OCI-LY7 (cell line): ENCODE measurements around the gene TFE3.

ENCODE experiments used
- EZH2phosphoT487 ChIP-seq: fragments of 200-600 bp; sonication (generic); IDR thresholded peaks from 2 replicates; pipeline ENCODE4 v1.6.1; 2018; ENCODE audit warnings: low read depth, borderline replicate concordance, mild to moderate bottlenecking, mixed run types, antibody characterized with exemption, low read length, moderate library complexity, mixed read lengths
- TF ChIP-seq, protein P1 (sequence below): fragments of 200-600 bp; sonication (generic); conservative IDR thresholded peaks from 2 replicates; pipeline ENCODE4 v1.5.1; 2014; ENCODE audit warnings: mild to moderate bottlenecking, antibody characterized with exemption, low read length, moderate library complexity, mixed read lengths

DNA sequence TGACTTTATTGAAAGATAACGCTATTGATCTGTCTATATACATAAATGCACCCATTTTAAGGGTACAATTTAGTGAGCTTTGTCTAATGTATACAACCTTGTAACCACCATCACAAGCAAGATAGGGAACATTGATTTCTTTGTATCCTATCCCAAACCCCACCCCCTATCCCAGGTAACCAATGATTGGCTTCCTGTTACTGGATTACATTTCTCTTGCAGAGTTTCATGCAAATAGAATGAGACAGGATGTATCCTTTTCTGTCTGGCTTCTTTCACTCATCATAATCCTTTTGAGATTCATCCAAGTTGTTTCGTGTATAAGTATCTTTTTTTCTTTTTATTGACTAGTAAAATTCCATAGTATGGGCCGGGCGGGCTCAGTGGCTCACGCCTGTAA lies 39.5 kb downstream of the TFE3 start:
- TF ChIP-seq, protein P1, sequence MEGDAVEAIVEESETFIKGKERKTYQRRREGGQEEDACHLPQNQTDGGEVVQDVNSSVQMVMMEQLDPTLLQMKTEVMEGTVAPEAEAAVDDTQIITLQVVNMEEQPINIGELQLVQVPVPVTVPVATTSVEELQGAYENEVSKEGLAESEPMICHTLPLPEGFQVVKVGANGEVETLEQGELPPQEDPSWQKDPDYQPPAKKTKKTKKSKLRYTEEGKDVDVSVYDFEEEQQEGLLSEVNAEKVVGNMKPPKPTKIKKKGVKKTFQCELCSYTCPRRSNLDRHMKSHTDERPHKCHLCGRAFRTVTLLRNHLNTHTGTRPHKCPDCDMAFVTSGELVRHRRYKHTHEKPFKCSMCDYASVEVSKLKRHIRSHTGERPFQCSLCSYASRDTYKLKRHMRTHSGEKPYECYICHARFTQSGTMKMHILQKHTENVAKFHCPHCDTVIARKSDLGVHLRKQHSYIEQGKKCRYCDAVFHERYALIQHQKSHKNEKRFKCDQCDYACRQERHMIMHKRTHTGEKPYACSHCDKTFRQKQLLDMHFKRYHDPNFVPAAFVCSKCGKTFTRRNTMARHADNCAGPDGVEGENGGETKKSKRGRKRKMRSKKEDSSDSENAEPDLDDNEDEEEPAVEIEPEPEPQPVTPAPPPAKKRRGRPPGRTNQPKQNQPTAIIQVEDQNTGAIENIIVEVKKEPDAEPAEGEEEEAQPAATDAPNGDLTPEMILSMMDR, result no peak
- TF ChIP-seq EZH2phosphoT487, result no peak
